COLO668 (cell line): ENCODE data around the gene EFCAB8.

Source experiments
- DNase-seq: peaks from one replicate; lab custom pipeline; 2025; ENCODE audit not compliant: unreplicated experiment; lab: John Stamatoyannopoulos, UW

Gene EFCAB8

DNA sequence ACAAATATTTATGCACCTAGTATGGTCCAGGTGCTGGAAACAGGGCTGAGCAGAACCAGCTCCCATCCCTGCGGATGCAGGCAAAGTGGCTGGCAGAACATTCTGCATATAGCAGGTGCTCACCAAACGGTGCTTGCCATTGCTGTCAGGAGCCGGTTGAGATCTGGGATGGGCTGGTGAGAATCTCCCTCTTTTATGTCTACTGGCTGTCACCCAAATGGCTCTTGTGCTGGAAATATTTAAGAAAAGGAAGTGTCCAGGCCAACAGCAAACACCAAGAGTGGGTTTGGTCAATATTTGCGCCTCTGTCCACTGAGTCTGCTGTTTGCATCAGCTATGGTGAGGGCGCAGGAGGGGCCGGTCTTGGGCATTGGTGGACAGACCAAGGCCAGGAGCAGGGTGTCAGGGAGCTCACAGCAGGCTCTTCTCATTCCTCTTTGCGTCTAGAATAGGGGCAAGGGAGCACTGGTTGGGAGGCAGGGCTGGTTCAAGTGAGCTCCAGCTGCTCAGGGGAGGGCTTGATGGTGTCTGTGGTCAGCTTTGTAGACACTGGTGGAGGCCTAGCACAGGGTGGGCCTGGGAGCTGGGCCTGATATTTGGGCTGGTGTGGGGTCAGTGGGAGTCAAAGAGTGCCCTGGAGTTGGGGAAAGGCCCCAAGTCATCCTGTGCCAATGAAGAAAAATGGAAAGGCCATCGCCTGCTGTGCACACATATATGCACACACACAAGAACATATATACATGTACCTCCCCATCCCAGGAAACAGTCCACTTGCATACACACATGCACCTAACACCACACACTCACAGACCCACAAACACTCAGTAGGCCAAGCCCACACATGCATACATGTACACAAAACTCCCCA, 147.4 kb downstream of the EFCAB8 start:
- no peak for DNase-seq

GRCh38 chr20:33006776-33007375, 148.2 kb downstream of the EFCAB8 start:
- no peak for DNase-seq

GRCh38 chr20:33007376-33008335, 148.9 kb downstream of the EFCAB8 start, which contains the start of gene BPIFB2:
BPIFB2 (plus strand) TSS chr20:33007704; CDS start chr20:33008575, 871 bp downstream.
- DNase-seq, result no peak

DNA sequence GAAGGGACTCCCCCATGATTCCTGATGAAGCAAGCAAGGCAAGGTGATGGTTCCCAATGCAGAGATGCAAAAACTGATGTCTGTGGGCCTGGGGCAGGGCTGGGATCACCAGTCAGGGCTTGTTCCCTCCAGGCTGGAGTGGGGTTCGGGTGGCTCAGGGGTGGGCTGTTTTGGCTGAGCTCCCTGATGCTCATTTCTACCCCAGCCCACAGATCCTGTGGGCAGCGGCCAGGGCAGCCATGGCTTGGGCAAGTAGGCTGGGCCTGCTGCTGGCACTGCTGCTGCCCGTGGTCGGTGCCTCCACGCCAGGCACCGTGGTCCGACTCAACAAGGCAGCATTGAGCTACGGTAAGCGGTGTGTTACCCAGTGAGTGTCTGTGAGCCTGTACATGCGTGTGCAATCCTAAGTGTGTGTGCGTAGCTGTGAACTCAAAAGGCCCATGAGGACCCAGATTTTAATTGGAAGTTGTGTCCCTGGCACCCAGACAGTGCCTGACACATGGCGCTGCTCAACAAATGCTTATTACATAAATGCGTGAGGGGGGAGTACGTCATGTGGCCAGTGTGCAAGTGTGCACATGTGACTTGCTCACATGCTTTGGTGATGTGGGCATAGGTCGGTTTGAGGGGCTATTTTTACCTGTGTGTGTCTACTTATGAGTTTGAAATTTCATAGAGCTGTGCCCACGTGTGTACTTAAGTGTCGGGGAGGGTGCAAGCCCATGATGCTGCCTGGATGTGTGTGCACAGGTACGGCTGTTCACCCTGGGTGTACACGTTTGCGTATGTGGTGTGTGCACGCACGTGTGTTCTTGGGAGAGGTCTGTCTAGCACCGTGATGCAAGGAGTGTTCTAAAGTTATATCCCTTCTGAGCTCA, 149.9 kb downstream of the EFCAB8 start:
- no peak for DNase-seq

DNA sequence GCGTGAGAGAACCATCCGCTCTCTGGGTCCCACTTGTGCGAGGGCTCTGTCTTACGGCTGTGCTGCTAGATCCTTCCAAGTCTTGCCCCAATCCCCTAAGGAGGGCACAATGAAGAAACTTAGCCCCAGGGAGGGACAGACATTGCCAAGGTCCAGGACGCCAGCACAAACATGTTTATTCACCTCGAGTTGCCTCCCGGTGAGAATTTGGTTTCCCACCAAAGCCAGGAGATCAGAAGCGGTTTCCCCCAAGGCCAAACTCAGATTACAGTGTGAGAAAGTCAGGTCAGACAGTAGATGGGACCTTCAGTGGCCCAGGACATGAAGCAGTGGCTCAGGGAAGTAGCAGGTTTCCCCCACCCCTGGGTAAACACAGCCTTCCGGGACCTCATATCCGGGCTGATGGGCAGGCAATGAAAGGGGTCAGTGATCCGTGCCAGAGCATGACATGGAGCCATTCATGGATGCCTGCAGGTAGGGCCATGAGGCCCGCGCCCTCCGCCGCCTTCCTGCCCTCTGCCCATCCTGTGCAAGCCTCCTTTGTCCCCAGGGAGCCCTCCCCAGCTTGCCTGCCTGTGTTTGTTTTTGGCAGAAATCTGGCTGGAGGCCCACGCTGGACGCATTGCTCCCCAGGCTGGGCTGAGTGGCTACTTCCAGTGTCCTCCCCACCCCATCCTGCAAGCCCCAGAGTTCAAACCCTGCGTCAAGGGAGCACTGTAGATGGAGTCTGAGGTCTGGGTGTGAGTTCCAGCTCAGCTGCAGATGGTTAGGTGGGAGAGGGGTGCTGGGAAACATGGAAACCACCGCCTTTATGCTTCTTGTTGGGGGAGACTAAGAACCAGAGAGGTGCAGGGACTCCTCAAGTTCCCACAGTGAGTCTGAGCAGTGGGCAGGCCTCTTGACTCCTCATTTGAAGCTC, 150.8 kb downstream of the EFCAB8 start:
- DNase-seq, result peak; percentile 64

- DNase-seq, result no peak
Observed at GRCh38 chr20:33010133-33010504, 151.4 kb downstream of the EFCAB8 start.

DNA sequence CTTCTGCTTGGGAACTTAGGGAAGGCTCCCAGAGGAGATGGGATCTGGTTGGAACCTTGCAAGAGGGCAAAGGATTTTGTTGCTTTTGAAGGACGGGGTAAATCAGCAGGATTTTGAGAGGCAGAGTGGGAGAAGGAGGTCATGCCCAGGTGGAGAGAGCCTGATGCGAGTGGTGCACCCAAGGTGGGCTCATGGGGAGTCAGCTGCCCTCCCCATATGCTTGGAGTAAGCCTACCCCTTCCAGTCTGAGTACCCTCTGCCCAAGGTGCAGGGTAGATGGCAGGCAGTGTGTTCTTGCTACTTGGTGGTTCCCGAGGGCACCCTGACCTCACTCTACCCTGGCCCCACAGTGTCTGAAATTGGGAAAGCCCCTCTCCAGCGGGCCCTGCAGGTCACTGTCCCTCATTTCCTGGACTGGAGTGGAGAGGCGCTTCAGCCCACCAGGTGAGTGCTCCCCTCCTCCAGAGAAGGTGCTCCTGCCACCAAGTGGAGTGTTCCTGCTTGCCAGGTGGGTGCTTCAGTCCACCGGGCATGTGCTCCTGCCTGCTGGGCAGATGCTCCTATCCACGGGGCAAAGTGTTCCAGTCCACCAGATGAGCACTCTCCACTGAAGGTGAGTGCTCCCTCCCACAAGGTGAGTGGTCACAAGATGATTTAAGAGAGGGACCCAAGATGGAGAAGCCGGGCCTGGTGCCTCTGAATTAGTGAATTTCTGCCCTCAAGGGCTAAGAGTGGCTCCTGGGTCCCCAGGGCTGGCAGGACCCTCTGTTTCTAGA, 152.1 kb downstream of the EFCAB8 start:
- DNase-seq, result no peak
